ENCODE data around the gene FCAMR. TPM values are rescaled to one million over a fixed set of nuclear protein-coding genes. Genes with fewer than 3 reads are reported as not detected.

FCAMR gene
- polyA plus RNA-seq, 3 donors, result not detected

DNA sequence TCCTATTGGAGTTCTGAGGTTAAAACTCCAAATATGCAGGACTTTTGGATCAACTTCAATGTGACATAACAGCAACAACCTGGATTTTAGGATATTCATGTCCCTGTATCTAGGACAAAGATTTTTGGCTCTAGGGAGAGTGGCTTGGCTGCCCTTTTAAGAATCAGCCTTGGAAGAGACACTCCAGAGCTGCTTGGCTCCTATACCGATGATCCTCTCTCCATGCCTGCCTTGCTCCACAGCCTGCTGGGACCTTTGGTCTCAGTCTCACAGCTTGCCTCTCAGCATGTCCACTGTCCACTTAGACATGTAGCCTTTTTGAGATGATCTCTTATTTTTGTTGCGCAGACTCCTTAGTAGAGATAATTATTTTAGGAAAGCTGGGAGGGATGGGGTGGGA is 44.0 kb downstream of the FCAMR start:
- H3K9me3 Mint-ChIP-seq, result peaks cover 0 to 6% (median 0%) of the 10 kb centered on the region in 7 donors
- H2AFZ ChIP-seq (ENCODE audit: insufficient read depth, low read depth, low read length, poor library complexity, severe bottlenecking), result no peak overlapping the region
- H3K27ac Mint-ChIP-seq, result peak overlapping the region in 3 of 7 donors; percentile 38 to 68 (median 45)
- no peak overlapping the region for H3K4me3 Mint-ChIP-seq
- no peak overlapping the region for H3K4me2 ChIP-seq (replicated peaks; ENCODE audit: extremely low read depth, low read length, poor library complexity, severe bottlenecking)
- TF ChIP-seq, protein P1, sequence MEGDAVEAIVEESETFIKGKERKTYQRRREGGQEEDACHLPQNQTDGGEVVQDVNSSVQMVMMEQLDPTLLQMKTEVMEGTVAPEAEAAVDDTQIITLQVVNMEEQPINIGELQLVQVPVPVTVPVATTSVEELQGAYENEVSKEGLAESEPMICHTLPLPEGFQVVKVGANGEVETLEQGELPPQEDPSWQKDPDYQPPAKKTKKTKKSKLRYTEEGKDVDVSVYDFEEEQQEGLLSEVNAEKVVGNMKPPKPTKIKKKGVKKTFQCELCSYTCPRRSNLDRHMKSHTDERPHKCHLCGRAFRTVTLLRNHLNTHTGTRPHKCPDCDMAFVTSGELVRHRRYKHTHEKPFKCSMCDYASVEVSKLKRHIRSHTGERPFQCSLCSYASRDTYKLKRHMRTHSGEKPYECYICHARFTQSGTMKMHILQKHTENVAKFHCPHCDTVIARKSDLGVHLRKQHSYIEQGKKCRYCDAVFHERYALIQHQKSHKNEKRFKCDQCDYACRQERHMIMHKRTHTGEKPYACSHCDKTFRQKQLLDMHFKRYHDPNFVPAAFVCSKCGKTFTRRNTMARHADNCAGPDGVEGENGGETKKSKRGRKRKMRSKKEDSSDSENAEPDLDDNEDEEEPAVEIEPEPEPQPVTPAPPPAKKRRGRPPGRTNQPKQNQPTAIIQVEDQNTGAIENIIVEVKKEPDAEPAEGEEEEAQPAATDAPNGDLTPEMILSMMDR (IDR thresholded peaks at IDR 0.05), result no peak
- no peaks in the 10 kb centered on the region for H3K36me3 ChIP-seq (replicated peaks in 1 of 2; ENCODE audit: control insufficient read depth in 1 of 2, insufficient read depth in 2 of 2, low read length in 2 of 2)
- no peak overlapping the region for H3K4me3 ChIP-seq (replicated peaks in 1 of 3; ENCODE audit: low read depth in 2 of 3, low read length in 3 of 3)
- peaks cover 0 to 3% (median 2%) of the 10 kb centered on the region in 3 donors for H3K27me3 Mint-ChIP-seq (ENCODE audit: low read depth in 3 of 3)
- H3K79me2 ChIP-seq (ENCODE audit: insufficient read depth, low read length), result no peaks in the 10 kb centered on the region
- H3K27me3 ChIP-seq (ENCODE audit: control insufficient read depth in 2 of 2, insufficient read depth in 2 of 2, low read length in 2 of 2), result no peaks in the 10 kb centered on the region
- intact Hi-C loops (cut with micrococcal nuclease), result no loop called here
- DNase-seq, result no peak
- peaks cover 0 to 4% of the 10 kb centered on the region in 2 donors for H3K36me3 Mint-ChIP-seq
- H3K4me1 Mint-ChIP-seq, result peaks cover 31% of the 10 kb centered on the region
- no peak overlapping the region for H3K27ac ChIP-seq (ENCODE audit: low read depth in 1 of 2, low read length in 2 of 2)
- H3K9ac ChIP-seq (ENCODE audit: insufficient read depth, low read length, poor library complexity, severe bottlenecking), result no peak overlapping the region
- no peaks in the 10 kb centered on the region for H4K20me1 ChIP-seq (ENCODE audit: insufficient read depth, low read length)
- WGBS (ENCODE audit: insufficient coverage), result 100% methylated on average over 1 of the region's 2 CpGs
- H3K4me1 ChIP-seq (ENCODE audit: control insufficient read depth in 1 of 2, insufficient read depth in 2 of 2, low read length in 2 of 2), result peaks cover 77 to 86% of the 10 kb centered on the region in 2 donors
- no peaks in the 10 kb centered on the region for H3K9me3 ChIP-seq (replicated peaks in 1 of 2; ENCODE audit: control insufficient read depth in 1 of 2, insufficient read depth in 1 of 2, low read length in 2 of 2)

DNA sequence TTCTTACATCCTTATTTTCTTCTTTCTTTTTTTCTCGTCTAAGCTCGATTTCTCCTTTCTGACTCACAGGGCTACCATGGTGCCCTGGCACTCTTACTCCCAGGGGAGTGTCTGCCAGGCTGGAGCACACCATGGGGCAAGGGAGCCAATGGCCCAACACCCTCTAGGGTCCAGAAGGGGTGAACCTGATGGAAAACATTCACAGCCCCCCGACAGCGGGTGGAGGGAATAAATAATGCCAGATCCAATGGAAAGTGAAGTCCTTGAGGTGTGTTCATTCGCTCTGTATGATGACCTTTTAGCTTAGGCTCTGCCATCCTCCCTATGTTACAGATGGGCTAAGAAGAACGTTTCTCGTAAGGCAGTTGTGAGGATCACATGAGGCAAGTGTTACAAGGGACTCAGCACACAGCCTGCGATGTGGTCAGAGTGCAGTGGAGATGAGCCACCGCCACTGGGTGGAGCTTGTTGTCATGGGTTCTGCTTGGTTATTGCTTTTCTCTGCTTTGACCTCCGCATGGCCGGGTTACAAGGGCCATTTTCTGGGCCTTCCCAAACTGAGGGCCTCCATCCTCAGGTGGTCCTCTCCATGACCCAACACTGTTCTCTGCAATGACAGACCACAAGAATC is 45.0 kb downstream of the FCAMR start:
- no peak overlapping the region for H3K9ac ChIP-seq (ENCODE audit: insufficient read depth, low read length, poor library complexity, severe bottlenecking)
- TF ChIP-seq, protein P1 (IDR thresholded peaks at IDR 0.05), result no peak
- H3K27me3 Mint-ChIP-seq (ENCODE audit: low read depth in 3 of 3), result peaks cover 0 to 6% (median 0%) of the 10 kb centered on the region in 3 donors
- H3K36me3 Mint-ChIP-seq, result peaks cover 0 to 2% of the 10 kb centered on the region in 2 donors
- no peak overlapping the region for H3K4me2 ChIP-seq (replicated peaks; ENCODE audit: extremely low read depth, low read length, poor library complexity, severe bottlenecking)
- H4K20me1 ChIP-seq (ENCODE audit: insufficient read depth, low read length), result no peaks in the 10 kb centered on the region
- H3K27ac ChIP-seq (ENCODE audit: low read depth in 1 of 2, low read length in 2 of 2), result peak overlapping the region; percentile 67 to 82
- H3K4me1 ChIP-seq (ENCODE audit: control insufficient read depth in 1 of 2, insufficient read depth in 2 of 2, low read length in 2 of 2), result peaks cover 74 to 82% of the 10 kb centered on the region in 2 donors
- intact Hi-C loops (cut with micrococcal nuclease), result no loop called here
- H2AFZ ChIP-seq (ENCODE audit: insufficient read depth, low read depth, low read length, poor library complexity, severe bottlenecking), result no peak overlapping the region
- H3K27ac Mint-ChIP-seq, result no peak overlapping the region
- peak; percentile 82 to 84 (median 84) for DNase-seq
- no peaks in the 10 kb centered on the region for H3K9me3 ChIP-seq (replicated peaks in 1 of 2; ENCODE audit: control insufficient read depth in 1 of 2, insufficient read depth in 1 of 2, low read length in 2 of 2)
- 63% methylated on average over 7 of the region's 11 CpGs for WGBS (ENCODE audit: insufficient coverage)
- peaks cover 21% of the 10 kb centered on the region for H3K4me1 Mint-ChIP-seq
- H3K9me3 Mint-ChIP-seq, result peaks cover 0 to 6% (median 0%) of the 10 kb centered on the region in 7 donors
- H3K36me3 ChIP-seq (replicated peaks in 1 of 2; ENCODE audit: control insufficient read depth in 1 of 2, insufficient read depth in 2 of 2, low read length in 2 of 2), result no peaks in the 10 kb centered on the region
- H3K27me3 ChIP-seq (ENCODE audit: control insufficient read depth in 2 of 2, insufficient read depth in 2 of 2, low read length in 2 of 2), result no peaks in the 10 kb centered on the region
- no peak overlapping the region for H3K4me3 Mint-ChIP-seq
- H3K4me3 ChIP-seq (replicated peaks in 1 of 3; ENCODE audit: low read depth in 2 of 3, low read length in 3 of 3), result no peak overlapping the region
- H3K79me2 ChIP-seq (ENCODE audit: insufficient read depth, low read length), result no peaks in the 10 kb centered on the region

Measured in CD14-positive monocyte (primary cell).